IPS-20b (cell line): ENCODE results near the gene TMEM87B.

Experiments
- H3K27ac ChIP-seq: one replicate; pipeline ENCODE4 v1.5.1; 2013; ENCODE audit warnings: low read length
- H3K27me3 ChIP-seq: 2 replicates; pipeline ENCODE4 v1.6.1; 2013; ENCODE audit warnings: mild to moderate bottlenecking, low read length, inconsistent platforms; ENCODE audit not compliant: insufficient read depth
- H3K36me3 ChIP-seq: 2 replicates; pipeline ENCODE4 v1.6.1; 2013; ENCODE audit warnings: low read depth, mild to moderate bottlenecking, inconsistent platforms, low read length, moderate library complexity; ENCODE audit not compliant: insufficient read depth
- H3K4me1 ChIP-seq: 2 replicates; pipeline ENCODE4 v1.6.1; 2013; ENCODE audit warnings: mild to moderate bottlenecking, control low read depth, inconsistent platforms, low read length, moderate library complexity; ENCODE audit not compliant: insufficient read depth
- H3K4me3 ChIP-seq: 2 replicates; pipeline ENCODE4 v1.5.1; 2013; ENCODE audit warnings: mild to moderate bottlenecking, low read length, inconsistent platforms
- H3K9ac ChIP-seq: 2 replicates; pipeline ENCODE4 v1.6.1; 2013; ENCODE audit warnings: low read depth, mild to moderate bottlenecking, inconsistent platforms, low read length, moderate library complexity
- H3K9me3 ChIP-seq: 2 replicates; pipeline ENCODE4 v1.6.1; 2013; ENCODE audit warnings: mild to moderate bottlenecking, low read depth, low read length, inconsistent platforms; ENCODE audit not compliant: insufficient read depth

TMEM87B gene

GRCh38 chr2:112164876-112165275, 109.8 kb downstream of the TMEM87B start:
- Histone ChIP-seq H3K27me3 (no peaks in the 10 kb centered on the region), H3K4me1 (no peaks in the 10 kb centered on the region), H3K27ac (no peak overlapping the region), H3K36me3 (no peaks in the 10 kb centered on the region), H3K9ac (no peak overlapping the region), H3K9me3 (no peaks in the 10 kb centered on the region), H3K4me3 (no peak overlapping the region)

- H3K4me1 ChIP-seq: no peaks in the 10 kb centered on the region
- no peak overlapping the region for H3K27ac ChIP-seq
- no peaks in the 10 kb centered on the region for H3K9me3 ChIP-seq
- no peaks in the 10 kb centered on the region for H3K27me3 ChIP-seq
- H3K4me3 ChIP-seq: no peak overlapping the region
- H3K36me3 ChIP-seq: no peaks in the 10 kb centered on the region
- H3K9ac ChIP-seq: no peak overlapping the region
Measured at GRCh38 chr2:112165296-112165695, 110.2 kb downstream of the TMEM87B start.

- no peaks in the 10 kb centered on the region for H3K4me1 ChIP-seq
- H3K36me3 ChIP-seq: no peaks in the 10 kb centered on the region
- H3K9ac ChIP-seq: no peak overlapping the region
- H3K27ac ChIP-seq: no peak overlapping the region
- no peaks in the 10 kb centered on the region for H3K9me3 ChIP-seq
- H3K27me3 ChIP-seq: no peaks in the 10 kb centered on the region
- H3K4me3 ChIP-seq: no peak overlapping the region
Measured at GRCh38 chr2:112166806-112167499, 111.9 kb downstream of the TMEM87B start.

- no peaks in the 10 kb centered on the region for H3K4me1 ChIP-seq
- H3K9ac ChIP-seq: no peak overlapping the region
- H3K4me3 ChIP-seq: no peak overlapping the region
- H3K27me3 ChIP-seq: no peaks in the 10 kb centered on the region
- H3K9me3 ChIP-seq: no peaks in the 10 kb centered on the region
- H3K27ac ChIP-seq: no peak overlapping the region
- H3K36me3 ChIP-seq: no peaks in the 10 kb centered on the region
Measured at GRCh38 chr2:112168422-112169124, 113.5 kb downstream of the TMEM87B start.
